Hepatocyte (in vitro differentiated cells): ENCODE measurements around the gene ULBP2. TPM values are rescaled to one million over a fixed set of nuclear protein-coding genes. Genes with fewer than 3 reads are reported as not detected.

Experiments used
- DNase-seq: peaks from one replicate; pipeline ENCODE4 v3.0.0-alpha.2; 2016; ENCODE audit warnings: low spot score
- H2AFZ ChIP-seq: fragments of 200-600 bp; sonication (generic); 2 replicates; pipeline ENCODE4 v1.6.0; 2016; ENCODE audit warnings: antibody characterized with exemption, mild to moderate bottlenecking
- H3K27ac ChIP-seq: fragments of 200-600 bp; sonication (generic); 2 replicates; pipeline ENCODE4 v1.5.1; 2016; ENCODE audit warnings: mild to moderate bottlenecking
- H3K27me3 ChIP-seq: fragments of 200-600 bp; sonication (generic); 2 replicates; pipeline ENCODE4 v1.6.1; 2016
- H3K36me3 ChIP-seq: fragments of 200-600 bp; sonication (generic); replicated peaks from 2 replicates; pipeline ENCODE4 v1.5.1; 2016; ENCODE audit warnings: low read depth; ENCODE audit not compliant: insufficient read depth
- H3K4me1 ChIP-seq: fragments of 200-600 bp; sonication (generic); 2 replicates; pipeline ENCODE4 v1.5.1; 2016; ENCODE audit warnings: mild to moderate bottlenecking, moderate library complexity; ENCODE audit not compliant: insufficient read depth
- H3K4me2 ChIP-seq: fragments of 200-600 bp; sonication (generic); 2 replicates; pipeline ENCODE4 v1.6.0; 2016
- H3K4me3 ChIP-seq: fragments of 200-600 bp; sonication (generic); 2 replicates; pipeline ENCODE4 v1.5.1; 2016; ENCODE audit warnings: mild to moderate bottlenecking
- H3K79me2 ChIP-seq: fragments of 200-600 bp; sonication (generic); 2 replicates; pipeline ENCODE4 v1.6.0; 2017; ENCODE audit warnings: mild to moderate bottlenecking
- H3K9me2 ChIP-seq: fragments of 200-600 bp; sonication (generic); replicated peaks from 2 replicates; pipeline ENCODE4 v1.6.0; 2017; ENCODE audit warnings: mild to moderate bottlenecking; ENCODE audit not compliant: insufficient read depth
- H3K9me3 ChIP-seq: fragments of 200-600 bp; sonication (generic); 2 replicates; pipeline ENCODE4 v1.5.1; 2016; ENCODE audit warnings: low read depth, mild to moderate bottlenecking
- H4K20me1 ChIP-seq: fragments of 200-600 bp; sonication (generic); 2 replicates; pipeline ENCODE4 v1.6.0; 2016; ENCODE audit warnings: mild to moderate bottlenecking; ENCODE audit not compliant: insufficient read depth, poor library complexity, severe bottlenecking
- EZH2 ChIP-seq: fragments of 200-600 bp; sonication (generic); IDR thresholded peaks from 2 replicates; pipeline ENCODE4 v1.6.1; 2016; ENCODE audit warnings: antibody characterized with exemption, mild to moderate bottlenecking, borderline replicate concordance
- EZH2phosphoT487 ChIP-seq: fragments of 200-600 bp; sonication (generic); IDR thresholded peaks from one replicate; pipeline ENCODE4 v1.6.1; 2018; ENCODE audit warnings: antibody characterized with exemption, mild to moderate bottlenecking, low read depth, moderate library complexity; ENCODE audit not compliant: unreplicated experiment, severe bottlenecking
- WGBS: methylation state at CpG from one replicate; pipeline ENCODE4 v1.1.6; 2016; ENCODE audit warnings: low lambda C conversion rate; ENCODE audit errors: missing lambda C conversion rate; 5-methylcytosine and 5-hydroxymethylcytosine counted together
- polyA plus RNA-seq: library from polyadenylated mRNA; unstranded; fragments of >200 nt; fragmentation: Nextera tagmentation; extraction: Ambion mirVana; gene quantifications from 2 replicates; pipeline ENCODE4 v1.2.1, GENCODE V29; 2016
- total RNA-seq: library from RNA; depleted of rRNA; stranded (reverse); fragments of >200 nt; gene quantifications from 2 replicates; pipeline ENCODE4 v1.2.3, GENCODE V29; 2014
- TF ChIP-seq, protein P1 (sequence below): fragments of 200-600 bp; sonication (generic); IDR thresholded peaks from 2 replicates; pipeline ENCODE4 v1.5.1; 2016; ENCODE audit warnings: antibody characterized with exemption, mild to moderate bottlenecking; ENCODE audit not compliant: poor library complexity

ULBP2 gene
- total and polyA plus RNA-seq, 2 experiments from 2014 or later: 0.10 to 0.15 TPM

DNA sequence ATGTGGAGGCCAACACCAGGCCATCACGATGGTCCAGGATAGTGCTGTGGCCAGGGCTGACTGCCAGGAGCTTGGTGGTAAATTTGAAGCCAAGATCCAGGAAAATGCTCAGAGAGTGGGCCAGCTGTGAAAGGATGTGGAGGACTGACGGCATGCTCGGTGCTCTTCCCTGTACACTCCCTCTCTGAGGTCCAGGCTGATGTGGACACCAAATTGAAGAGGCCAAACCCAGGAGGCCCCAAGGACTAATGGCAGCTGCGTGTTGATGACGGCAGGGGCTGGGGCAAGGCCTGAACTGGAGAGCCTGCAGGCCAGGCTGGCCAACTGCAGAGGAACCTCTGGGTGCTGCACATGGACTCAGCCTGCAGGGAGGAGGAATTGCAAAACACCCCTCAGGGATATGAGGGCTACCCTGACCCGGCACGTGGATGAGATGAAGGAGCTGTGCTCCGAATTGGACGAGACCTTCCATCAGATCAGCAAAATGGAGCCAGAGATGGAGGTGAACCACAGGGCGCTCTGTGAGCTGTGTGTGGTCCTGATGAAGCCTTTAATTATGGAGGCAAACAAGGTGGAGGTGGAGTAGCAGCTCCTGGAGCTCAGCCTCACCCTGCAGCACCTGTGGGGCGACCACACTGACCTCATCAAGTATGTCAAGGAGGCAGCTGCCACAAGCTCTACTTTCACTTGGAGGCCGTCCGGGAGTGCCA, 37.0 kb upstream of the ULBP2 start:
- H3K9me2 ChIP-seq: no peaks in the 10 kb centered on the region
- H2AFZ ChIP-seq: no peak overlapping the region
- no peaks in the 10 kb centered on the region for H3K9me3 ChIP-seq
- no peaks in the 10 kb centered on the region for H4K20me1 ChIP-seq
- H3K27me3 ChIP-seq: no peaks in the 10 kb centered on the region
- no peak overlapping the region for H3K27ac ChIP-seq
- H3K36me3 ChIP-seq: no peaks in the 10 kb centered on the region
- DNase-seq: no peak
- H3K79me2 ChIP-seq: no peaks in the 10 kb centered on the region
- no peak overlapping the region for H3K4me2 ChIP-seq
- H3K4me3 ChIP-seq: no peak overlapping the region
- WGBS: 87% methylated on average over 13 of the region's 13 CpGs
- TF ChIP-seq, protein P1, sequence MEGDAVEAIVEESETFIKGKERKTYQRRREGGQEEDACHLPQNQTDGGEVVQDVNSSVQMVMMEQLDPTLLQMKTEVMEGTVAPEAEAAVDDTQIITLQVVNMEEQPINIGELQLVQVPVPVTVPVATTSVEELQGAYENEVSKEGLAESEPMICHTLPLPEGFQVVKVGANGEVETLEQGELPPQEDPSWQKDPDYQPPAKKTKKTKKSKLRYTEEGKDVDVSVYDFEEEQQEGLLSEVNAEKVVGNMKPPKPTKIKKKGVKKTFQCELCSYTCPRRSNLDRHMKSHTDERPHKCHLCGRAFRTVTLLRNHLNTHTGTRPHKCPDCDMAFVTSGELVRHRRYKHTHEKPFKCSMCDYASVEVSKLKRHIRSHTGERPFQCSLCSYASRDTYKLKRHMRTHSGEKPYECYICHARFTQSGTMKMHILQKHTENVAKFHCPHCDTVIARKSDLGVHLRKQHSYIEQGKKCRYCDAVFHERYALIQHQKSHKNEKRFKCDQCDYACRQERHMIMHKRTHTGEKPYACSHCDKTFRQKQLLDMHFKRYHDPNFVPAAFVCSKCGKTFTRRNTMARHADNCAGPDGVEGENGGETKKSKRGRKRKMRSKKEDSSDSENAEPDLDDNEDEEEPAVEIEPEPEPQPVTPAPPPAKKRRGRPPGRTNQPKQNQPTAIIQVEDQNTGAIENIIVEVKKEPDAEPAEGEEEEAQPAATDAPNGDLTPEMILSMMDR: no peak
- no peak for TF ChIP-seq EZH2phosphoT487
- TF ChIP-seq EZH2: no peak
- no peaks in the 10 kb centered on the region for H3K4me1 ChIP-seq

DNA sequence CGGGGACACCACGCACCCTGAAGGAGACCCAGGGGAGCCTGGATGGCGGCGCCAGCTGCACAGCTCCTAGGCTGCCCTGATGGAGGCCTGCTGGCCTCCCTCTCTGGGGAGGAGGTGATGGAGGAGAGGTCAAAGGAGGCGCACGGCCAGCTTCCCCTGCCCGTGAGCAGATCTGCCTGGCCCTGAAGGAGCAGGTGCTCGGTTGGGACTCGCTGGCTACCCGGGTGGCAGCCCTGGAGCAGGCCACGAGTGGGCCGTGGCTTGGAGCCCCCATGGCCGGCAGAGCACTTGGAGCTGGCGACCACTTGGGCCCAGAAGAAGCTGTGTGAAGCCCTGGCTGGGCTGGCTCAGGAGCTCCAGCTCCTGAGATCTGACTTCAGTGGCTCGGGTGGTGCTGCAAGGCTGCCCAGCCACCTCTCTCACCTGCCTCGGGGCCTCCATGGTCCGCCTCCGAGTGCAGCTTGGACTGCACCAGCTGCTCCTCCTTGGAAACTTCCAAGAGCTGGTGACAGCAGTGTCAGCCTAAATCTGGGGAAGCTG, 36.4 kb upstream of the ULBP2 start:
- no peaks in the 10 kb centered on the region for H3K36me3 ChIP-seq
- no peak overlapping the region for H2AFZ ChIP-seq
- H3K27ac ChIP-seq: no peak overlapping the region
- DNase-seq: no peak
- no peak overlapping the region for H3K4me2 ChIP-seq
- H3K9me3 ChIP-seq: no peaks in the 10 kb centered on the region
- 95% methylated on average over 15 of the region's 18 CpGs for WGBS
- no peaks in the 10 kb centered on the region for H3K4me1 ChIP-seq
- H3K9me2 ChIP-seq: no peaks in the 10 kb centered on the region
- no peak overlapping the region for H3K4me3 ChIP-seq
- no peaks in the 10 kb centered on the region for H3K27me3 ChIP-seq
- no peak for TF ChIP-seq EZH2phosphoT487
- no peak for TF ChIP-seq EZH2
- TF ChIP-seq, protein P1: no peak
- H3K79me2 ChIP-seq: no peaks in the 10 kb centered on the region
- no peaks in the 10 kb centered on the region for H4K20me1 ChIP-seq

DNA sequence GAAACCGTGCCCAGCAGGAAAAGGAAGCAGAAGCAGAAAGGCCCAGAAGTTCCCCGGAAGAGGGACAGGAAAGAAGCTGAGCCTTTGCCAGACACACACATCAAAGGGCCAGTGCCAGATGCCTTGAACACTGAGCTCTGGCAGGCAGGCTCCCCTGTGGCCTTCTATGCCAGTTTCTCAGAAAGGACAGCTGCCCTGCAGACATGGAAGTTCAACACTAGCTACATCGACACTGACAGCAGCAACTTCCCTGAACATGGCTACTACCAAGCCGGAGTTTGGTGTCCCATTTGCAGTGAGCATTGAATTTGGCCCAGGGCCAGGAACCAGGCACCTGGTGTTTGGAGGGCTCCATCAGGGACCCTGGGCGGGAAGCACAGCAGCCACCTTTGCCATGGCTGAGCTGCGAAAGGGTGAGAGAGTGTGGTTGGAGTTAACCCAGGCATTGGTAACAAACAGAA, 35.9 kb upstream of the ULBP2 start:
- Histone ChIP-seq H3K36me3 (no peaks in the 10 kb centered on the region), H3K9me3 (no peaks in the 10 kb centered on the region), H3K4me3 (no peak overlapping the region), H3K4me1 (no peaks in the 10 kb centered on the region), H2AFZ (no peak overlapping the region), H3K27me3 (no peaks in the 10 kb centered on the region), H3K4me2 (no peak overlapping the region), H4K20me1 (no peaks in the 10 kb centered on the region), H3K79me2 (no peaks in the 10 kb centered on the region), H3K27ac (no peak overlapping the region), H3K9me2 (no peaks in the 10 kb centered on the region)
- 87% methylated on average over 6 of the region's 6 CpGs for WGBS
- no peak for DNase-seq
- TF ChIP-seq EZH2 (no peak), EZH2phosphoT487 (no peak)
- TF ChIP-seq, protein P1: no peak
